ENCODE data around the gene TVP23C.

GRCh38 chr17:15511142-15511541 lies 52.1 kb downstream of the TVP23C start:
- TF ChIP-seq POLR2A (IDR thresholded peaks at IDR 0.05) = no peak
- TF ChIP-seq, protein P1, sequence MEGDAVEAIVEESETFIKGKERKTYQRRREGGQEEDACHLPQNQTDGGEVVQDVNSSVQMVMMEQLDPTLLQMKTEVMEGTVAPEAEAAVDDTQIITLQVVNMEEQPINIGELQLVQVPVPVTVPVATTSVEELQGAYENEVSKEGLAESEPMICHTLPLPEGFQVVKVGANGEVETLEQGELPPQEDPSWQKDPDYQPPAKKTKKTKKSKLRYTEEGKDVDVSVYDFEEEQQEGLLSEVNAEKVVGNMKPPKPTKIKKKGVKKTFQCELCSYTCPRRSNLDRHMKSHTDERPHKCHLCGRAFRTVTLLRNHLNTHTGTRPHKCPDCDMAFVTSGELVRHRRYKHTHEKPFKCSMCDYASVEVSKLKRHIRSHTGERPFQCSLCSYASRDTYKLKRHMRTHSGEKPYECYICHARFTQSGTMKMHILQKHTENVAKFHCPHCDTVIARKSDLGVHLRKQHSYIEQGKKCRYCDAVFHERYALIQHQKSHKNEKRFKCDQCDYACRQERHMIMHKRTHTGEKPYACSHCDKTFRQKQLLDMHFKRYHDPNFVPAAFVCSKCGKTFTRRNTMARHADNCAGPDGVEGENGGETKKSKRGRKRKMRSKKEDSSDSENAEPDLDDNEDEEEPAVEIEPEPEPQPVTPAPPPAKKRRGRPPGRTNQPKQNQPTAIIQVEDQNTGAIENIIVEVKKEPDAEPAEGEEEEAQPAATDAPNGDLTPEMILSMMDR (IDR thresholded peaks at IDR 0.05) = no peak
- TF ChIP-seq EP300 (IDR thresholded peaks at IDR 0.05) = no peak

Data from gastroesophageal sphincter (tissue), 3 donors.